Measurements from ENCODE around the gene KLHL29. TPM values are rescaled to one million over a fixed set of nuclear protein-coding genes. Genes with fewer than 3 reads are reported as not detected.

Gene KLHL29
- total and polyA plus RNA-seq, 10 donors: 1.5 to 30.5 (median 9.4) TPM

- 84 to 92% (median 89%) methylated on average over 9 to 16 of the region's 16 CpGs for WGBS, 5 donors
- TF ChIP-seq POLR2A (IDR thresholded peaks at IDR 0.05) (no peak), POLR2AphosphoS5 (IDR thresholded peaks at IDR 0.05) (no peak), CTCF (IDR thresholded peaks at IDR 0.05 in 8 of 11, conservative IDR thresholded peaks at IDR 0.05 in 3 of 11) (no peak)
- Histone ChIP-seq H3K27me3 (replicated peaks in 1 of 7) (no peaks in the 10 kb centered on the region), H3K36me3 (no peaks in the 10 kb centered on the region), H3K4me3 (no peak overlapping the region), H3K4me1 (peaks cover 0 to 8% (median 0%) of the 10 kb centered on the region in 6 donors), H3K27ac (no peak overlapping the region), H3K9me3 (no peaks in the 10 kb centered on the region)
- intact Hi-C loops (cut with DNase I; ENCODE audit: low total_unique reads): no loop called here
- DNase-seq: no peak
Observed at GRCh38 chr2:23525137-23525765, 140.3 kb downstream of the KLHL29 start.

- Histone ChIP-seq H3K27me3 (replicated peaks in 1 of 7) (no peaks in the 10 kb centered on the region), H3K27ac (no peak overlapping the region), H3K4me1 (peaks cover 0 to 8% (median 0%) of the 10 kb centered on the region in 6 donors), H3K36me3 (no peaks in the 10 kb centered on the region), H3K4me3 (no peak overlapping the region), H3K9me3 (no peaks in the 10 kb centered on the region)
- no peak for DNase-seq
- 56 to 76% (median 69%) methylated on average over 19 of the region's 19 CpGs for WGBS, 5 donors
- TF ChIP-seq POLR2AphosphoS5 (IDR thresholded peaks at IDR 0.05) (no peak), CTCF (IDR thresholded peaks at IDR 0.05 in 8 of 11, conservative IDR thresholded peaks at IDR 0.05 in 3 of 11) (no peak), POLR2A (IDR thresholded peaks at IDR 0.05) (no peak)
- intact Hi-C loops (cut with DNase I; ENCODE audit: low total_unique reads): no loop called here
Observed at GRCh38 chr2:23526114-23526513, 141.1 kb downstream of the KLHL29 start.

GRCh38 chr2:23526835-23527790, 142.1 kb downstream of the KLHL29 start:
- Histone ChIP-seq H3K4me1 (peaks cover 0 to 12% (median 5%) of the 10 kb centered on the region in 6 donors), H3K36me3 (no peaks in the 10 kb centered on the region), H3K27ac (no peak overlapping the region), H3K27me3 (replicated peaks in 1 of 7) (no peaks in the 10 kb centered on the region), H3K4me3 (no peak overlapping the region), H3K9me3 (no peaks in the 10 kb centered on the region)
- 83 to 89% (median 89%) methylated on average over 25 of the region's 25 CpGs for WGBS, 5 donors
- intact Hi-C loops (cut with DNase I; ENCODE audit: low total_unique reads): no loop called here
- no peak for DNase-seq
- TF ChIP-seq POLR2A (IDR thresholded peaks at IDR 0.05): no peak
- no peak for TF ChIP-seq POLR2AphosphoS5 (IDR thresholded peaks at IDR 0.05)
- TF ChIP-seq CTCF (IDR thresholded peaks at IDR 0.05 in 8 of 11, conservative IDR thresholded peaks at IDR 0.05 in 3 of 11): no peak

GRCh38 chr2:23528171-23528570, 143.2 kb downstream of the KLHL29 start:
- Histone ChIP-seq H3K4me3 (no peak overlapping the region), H3K36me3 (no peaks in the 10 kb centered on the region), H3K4me1 (peaks cover 0 to 23% (median 10%) of the 10 kb centered on the region in 6 donors), H3K9me3 (no peaks in the 10 kb centered on the region), H3K27ac (no peak overlapping the region), H3K27me3 (replicated peaks in 1 of 7) (no peaks in the 10 kb centered on the region)
- no peak for TF ChIP-seq POLR2AphosphoS5 (IDR thresholded peaks at IDR 0.05)
- no peak for TF ChIP-seq CTCF (IDR thresholded peaks at IDR 0.05 in 8 of 11, conservative IDR thresholded peaks at IDR 0.05 in 3 of 11)
- TF ChIP-seq POLR2A (IDR thresholded peaks at IDR 0.05): no peak
- intact Hi-C loops (cut with DNase I; ENCODE audit: low total_unique reads): no loop called here
- 87 to 92% (median 89%) methylated on average over 12 of the region's 12 CpGs for WGBS, 5 donors
- no peak for DNase-seq
